Esophagus muscularis mucosa (tissue), 4 donors: Measurements from ENCODE around the gene TPP2.

ENCODE experiments used
- CTCF ChIP-seq, 3 experiments: fragments of 200-600 bp in 2 of 3; fragments of 450-650 bp in 1 of 3; sonication (generic) in 2 of 3; IDR thresholded peaks; one replicate each; pipeline ENCODE4 v1.5.1; 2017 to 2019; ENCODE audit warnings: antibody characterized with exemption in 3 of 3, mild to moderate bottlenecking in 2 of 3, moderate library complexity in 1 of 3
- EP300 ChIP-seq: sonication (generic); formaldehyde crosslinking; IDR thresholded peaks from one replicate; pipeline ENCODE4 v1.6.1; 2017; ENCODE audit warnings: antibody characterized with exemption
- POLR2A ChIP-seq: fragments of 450-650 bp; IDR thresholded peaks from one replicate; pipeline ENCODE4 v1.6.1; 2017; ENCODE audit warnings: antibody characterized with exemption, moderate library complexity, mild to moderate bottlenecking, low read depth
- POLR2AphosphoS5 ChIP-seq, 2 donors: sonication (generic); formaldehyde crosslinking; IDR thresholded peaks; one replicate each; pipeline ENCODE4 v1.6.1; 2017; ENCODE audit warnings: antibody characterized with exemption in 2 of 2

GRCh38 chr13:102609696-102610095, 12.9 kb downstream of the TPP2 start:
- TF ChIP-seq CTCF (IDR thresholded peaks at IDR 0.05) = no peak
- TF ChIP-seq POLR2A = no peak
- no peak for TF ChIP-seq EP300
- no peak for TF ChIP-seq POLR2AphosphoS5 (IDR thresholded peaks at IDR 0.05)
